H7 (cell line): ENCODE results near the gene SLC25A38. TPM values are rescaled to one million over a fixed set of nuclear protein-coding genes. Genes with fewer than 3 reads are reported as not detected.
"Not testable (repeated sequence)": the region's sequence is repeated elsewhere in the genome, so short reads cannot be mapped to it uniquely, and the experiment has no call there.

Experiments used
- DNase-seq: peaks from one replicate; pipeline ENCODE4 v3.0.0; 2012
- H3K27me3 ChIP-seq: 2 replicates; pipeline ENCODE4 v1.6.0; 2011; ENCODE audit warnings: mild to moderate bottlenecking, low read length; ENCODE audit not compliant: control insufficient read depth, insufficient read depth
- H3K36me3 ChIP-seq: replicated peaks from 2 replicates; pipeline ENCODE4 v1.5.1; 2011; ENCODE audit warnings: low read length; ENCODE audit not compliant: control insufficient read depth, insufficient read depth
- H3K4me3 ChIP-seq: 2 replicates; pipeline ENCODE4 v1.5.1; 2011; ENCODE audit warnings: low read depth, mild to moderate bottlenecking, control low read depth, low read length, moderate library complexity; ENCODE audit not compliant: insufficient read depth
- total RNA-seq: library from RNA; depleted of rRNA; stranded (reverse); fragments of >200 nt; shearing (Covaris generic); gene quantifications from 2 replicates; pipeline ENCODE4 v1.2.3, GENCODE V29; 2014

The SLC25A38 gene
- total RNA-seq, 1 experiment from 2014 or later: 45.1 TPM

GRCh38 chr3:39358333-39358732, 24.8 kb upstream of the SLC25A38 start:
- Histone ChIP-seq H3K4me3 (no peak overlapping the region), H3K36me3 (no peaks in the 10 kb centered on the region), H3K27me3 (no peaks in the 10 kb centered on the region)
- no peak for DNase-seq

- H3K27me3 ChIP-seq: no peaks in the 10 kb centered on the region
- no peak for DNase-seq
- no peak overlapping the region for H3K4me3 ChIP-seq
- no peaks in the 10 kb centered on the region for H3K36me3 ChIP-seq
Observed at GRCh38 chr3:39361252-39361927, 21.8 kb upstream of the SLC25A38 start.

GRCh38 chr3:39362192-39362591, 21.0 kb upstream of the SLC25A38 start:
- no peaks in the 10 kb centered on the region for H3K27me3 ChIP-seq
- no peaks in the 10 kb centered on the region for H3K36me3 ChIP-seq
- H3K4me3 ChIP-seq: no peak overlapping the region
- no peak for DNase-seq

- no peak for DNase-seq
- no peak overlapping the region for H3K4me3 ChIP-seq
- H3K36me3 ChIP-seq: no peaks in the 10 kb centered on the region
Observed at GRCh38 chr3:39362812-39363211, 20.4 kb upstream of the SLC25A38 start.

GRCh38 chr3:39370450-39370849, 12.7 kb upstream of the SLC25A38 start:
- DNase-seq, H3K4me3 ChIP-seq, H3K27me3 ChIP-seq, H3K36me3 ChIP-seq: not testable (repeated sequence)

More at GRCh38 chr3:39362812-39363211, 20.4 kb upstream of the SLC25A38 start:
- H3K27me3 ChIP-seq: no peaks in the 10 kb centered on the region

GRCh38 chr3:39372833-39373232, 10.3 kb upstream of the SLC25A38 start:
- no peak for DNase-seq
- no peaks in the 10 kb centered on the region for H3K27me3 ChIP-seq
- no peaks in the 10 kb centered on the region for H3K36me3 ChIP-seq
- no peak overlapping the region for H3K4me3 ChIP-seq

- Histone ChIP-seq H3K36me3 (no peaks in the 10 kb centered on the region), H3K27me3 (no peaks in the 10 kb centered on the region)
- no peak for DNase-seq
Observed at GRCh38 chr3:39376959-39377634, 6.1 kb upstream of the SLC25A38 start.

GRCh38 chr3:39378088-39378487, 5.1 kb upstream of the SLC25A38 start:
- Histone ChIP-seq H3K36me3 (no peaks in the 10 kb centered on the region), H3K4me3 (no peak overlapping the region), H3K27me3 (no peaks in the 10 kb centered on the region)
- DNase-seq: peak; percentile 74

More at GRCh38 chr3:39376959-39377634, 6.1 kb upstream of the SLC25A38 start:
- no peak overlapping the region for H3K4me3 ChIP-seq

GRCh38 chr3:39378957-39379777, 4.0 kb upstream of the SLC25A38 start:
- DNase-seq: no peak
- Histone ChIP-seq H3K4me3 (no peak overlapping the region), H3K36me3 (no peaks in the 10 kb centered on the region), H3K27me3 (no peaks in the 10 kb centered on the region)

GRCh38 chr3:39379778-39380155, 3.4 kb upstream of the SLC25A38 start:
- Histone ChIP-seq H3K4me3 (no peak overlapping the region), H3K27me3 (no peaks in the 10 kb centered on the region), H3K36me3 (no peaks in the 10 kb centered on the region)
- no peak for DNase-seq

- Histone ChIP-seq H3K27me3 (no peaks in the 10 kb centered on the region), H3K4me3 (no peak overlapping the region), H3K36me3 (no peaks in the 10 kb centered on the region)
- DNase-seq: no peak
Observed at GRCh38 chr3:39381432-39381831, 1.7 kb upstream of the SLC25A38 start.

GRCh38 chr3:39383881-39384664, 903 bp downstream of the SLC25A38 start:
- peak overlapping the region; percentile 93 for H3K4me3 ChIP-seq
- peaks cover 2% of the 10 kb centered on the region for H3K36me3 ChIP-seq
- DNase-seq: peak; percentile 99
- H3K27me3 ChIP-seq: no peaks in the 10 kb centered on the region

- no peaks in the 10 kb centered on the region for H3K27me3 ChIP-seq
- no peak for DNase-seq
- peak overlapping the region; percentile 36 for H3K4me3 ChIP-seq
- H3K36me3 ChIP-seq: peaks cover 6% of the 10 kb centered on the region
Observed at GRCh38 chr3:39384665-39385000, 1.5 kb downstream of the SLC25A38 start.

GRCh38 chr3:39385456-39386090, 2.4 kb downstream of the SLC25A38 start:
- H3K36me3 ChIP-seq: peaks cover 11% of the 10 kb centered on the region
- no peaks in the 10 kb centered on the region for H3K27me3 ChIP-seq
- peak; percentile 44 for DNase-seq
- H3K4me3 ChIP-seq: no peak overlapping the region
